HTR-8/SVneo (cell line): Measurements from ENCODE around the gene MGST2.

Experiments used
- DNase-seq: peaks from one replicate; pipeline ENCODE4 v3.0.0; 2011; ENCODE audit warnings: low spot score, mixed read lengths; ENCODE audit not compliant: insufficient read length
- FAIRE-seq: peaks from 2 replicates; lab custom pipeline; 2011; peaks lifted over from hg19 to GRCh38; lab: Jason Lieb, UNC

The MGST2 gene

DNA sequence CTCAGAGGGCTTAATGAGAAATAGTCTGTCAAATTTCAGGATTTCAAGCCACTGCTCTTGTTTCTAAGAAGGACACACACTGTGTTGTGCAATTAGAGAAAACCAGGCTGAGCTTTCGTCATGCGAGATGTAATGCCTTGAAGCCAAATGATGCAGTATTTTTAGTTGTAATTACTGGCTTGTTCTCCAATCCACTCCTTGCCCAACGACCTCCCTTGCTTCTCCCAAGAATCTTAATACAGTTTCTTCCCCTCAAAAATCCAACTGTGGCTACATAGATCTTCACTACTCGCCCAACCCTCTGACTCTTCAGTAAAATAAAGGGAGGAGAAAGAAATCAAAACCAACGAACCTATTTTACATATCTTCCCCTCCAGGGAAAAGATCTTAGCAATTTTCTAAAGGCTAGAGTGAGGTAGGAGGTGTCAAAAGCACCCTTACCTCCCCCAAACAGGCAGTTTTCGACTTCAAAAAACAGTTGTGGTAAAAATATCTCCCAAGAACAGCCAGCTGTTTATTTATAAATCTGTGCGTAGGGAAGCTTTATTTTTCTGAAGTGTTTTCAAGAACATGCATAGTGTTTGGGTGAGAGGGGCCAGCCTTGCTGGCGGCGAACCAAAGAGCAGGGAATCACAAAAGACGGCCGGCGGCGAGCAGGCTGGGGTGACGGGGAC, 68.7 kb downstream of the MGST2 start:
- FAIRE-seq, result no peak
- DNase-seq, result no peak

GRCh38 chr4:139734875-139735380, 69.3 kb downstream of the MGST2 start:
- FAIRE-seq, result peak; percentile 89
- DNase-seq, result peak; percentile 76

DNA sequence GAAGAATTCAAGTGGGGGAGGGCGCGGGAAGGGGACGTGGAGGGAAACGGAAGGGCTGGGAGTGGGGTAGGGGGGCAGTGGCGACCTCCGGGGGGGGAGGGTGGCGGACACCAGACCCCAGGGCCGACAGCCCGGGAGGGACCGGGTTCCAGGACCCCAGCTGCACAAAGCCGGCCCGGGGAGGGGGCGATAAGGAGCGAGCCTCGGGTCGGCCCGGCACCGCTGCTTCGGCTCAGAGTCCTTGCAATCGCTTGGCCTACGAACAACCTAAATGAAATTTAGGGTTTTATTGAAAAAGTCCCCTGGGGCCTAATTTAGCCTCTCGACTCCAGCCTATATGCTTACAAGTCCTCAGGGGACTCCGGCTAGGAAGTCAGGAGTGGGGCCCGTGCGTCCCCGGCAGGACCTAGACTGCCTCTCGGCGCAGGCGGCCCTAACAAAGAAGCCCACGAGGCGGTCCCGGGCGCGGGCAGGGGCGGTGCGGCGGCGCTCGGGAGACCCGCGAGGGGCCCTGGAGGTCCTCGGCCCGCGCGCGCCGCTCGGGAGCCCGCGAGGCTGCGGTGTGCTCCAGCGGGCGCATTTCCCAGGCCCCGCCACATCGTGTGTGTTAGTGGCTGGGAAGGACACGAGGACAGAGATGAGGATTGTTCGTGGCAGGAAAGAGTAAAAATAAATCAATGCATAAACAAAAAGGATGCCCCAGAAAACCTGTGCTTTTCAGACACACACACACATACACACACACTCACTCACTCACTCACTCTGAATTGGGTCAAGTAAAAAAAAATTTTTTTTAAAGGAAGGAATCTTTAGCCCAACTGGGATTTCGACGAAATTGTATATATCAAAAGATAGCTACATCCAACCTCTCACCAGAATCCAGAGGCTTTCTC, 70.0 kb downstream of the MGST2 start:
- no peak for FAIRE-seq
- DNase-seq, result no peak

- no peak for DNase-seq
- no peak for FAIRE-seq
Observed at GRCh38 chr4:139736274-139736660, 70.6 kb downstream of the MGST2 start.

- no peak for DNase-seq
- no peak for FAIRE-seq
Observed at GRCh38 chr4:139736661-139737060, 71.0 kb downstream of the MGST2 start.

DNA sequence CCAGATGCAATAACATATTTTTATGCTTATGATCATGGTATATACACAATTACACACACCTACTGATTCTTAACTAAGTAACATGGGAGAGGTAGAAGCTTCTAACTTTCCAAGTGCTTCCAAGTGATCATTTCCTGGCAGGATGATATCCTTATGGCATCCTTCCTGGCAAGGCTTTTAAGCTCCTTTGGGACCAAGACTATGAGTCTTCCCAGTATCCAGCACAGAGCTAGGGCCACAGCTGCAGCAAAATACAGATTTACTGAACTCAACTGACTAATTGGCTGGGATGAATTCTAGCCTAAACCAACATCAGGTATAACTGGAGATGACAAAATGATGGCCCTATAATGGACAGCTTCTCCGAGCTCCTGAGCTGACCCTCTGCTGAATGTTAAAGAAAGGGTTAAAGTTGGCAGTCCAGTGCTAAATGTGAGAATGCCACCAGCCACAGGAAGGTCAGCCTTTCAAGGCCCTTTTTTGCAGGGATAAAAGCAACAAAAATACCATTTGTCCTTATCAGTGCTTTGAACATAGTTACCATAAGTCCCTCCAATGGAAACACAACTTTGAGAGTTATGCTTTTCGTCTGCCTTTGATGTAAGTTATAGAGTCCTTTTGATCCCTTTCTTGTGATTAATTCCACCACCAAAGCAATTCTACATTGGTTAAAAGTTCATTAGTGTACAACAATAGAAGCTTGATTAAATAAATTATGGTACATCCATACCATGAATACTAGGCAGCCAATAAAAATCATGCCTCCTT, 73.4 kb downstream of the MGST2 start:
- FAIRE-seq, result no peak

DNA sequence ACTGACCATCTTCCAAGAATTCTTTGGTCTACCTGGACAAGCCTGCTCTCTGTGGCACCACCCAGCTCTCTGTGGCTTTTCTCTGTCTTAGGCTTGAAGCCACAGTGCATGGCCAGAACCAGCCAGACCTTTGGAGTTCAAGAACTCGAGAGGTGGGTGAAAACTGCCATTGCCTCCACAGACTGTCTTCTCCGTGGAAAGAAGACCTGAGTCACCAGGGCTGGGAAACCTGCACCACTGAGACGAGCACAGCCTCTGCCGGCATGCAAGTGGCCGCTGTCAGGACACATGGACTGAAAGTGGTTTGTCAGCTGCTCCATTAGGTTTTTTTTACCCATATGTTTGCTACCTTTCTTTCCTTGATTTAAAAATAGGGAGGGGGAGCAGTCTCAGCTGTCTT, 74.5 kb downstream of the MGST2 start:
- no peak for DNase-seq
- FAIRE-seq, result no peak

More for the DNA sequence above, 73.4 kb downstream of the MGST2 start:
- DNase-seq, result no peak

GRCh38 chr4:139740531-139741041, 75.0 kb downstream of the MGST2 start:
- FAIRE-seq (no peak), DNase-seq (peak; percentile 17)

GRCh38 chr4:139743027-139743426, 77.4 kb downstream of the MGST2 start:
- no peak for DNase-seq
- no peak for FAIRE-seq

DNA sequence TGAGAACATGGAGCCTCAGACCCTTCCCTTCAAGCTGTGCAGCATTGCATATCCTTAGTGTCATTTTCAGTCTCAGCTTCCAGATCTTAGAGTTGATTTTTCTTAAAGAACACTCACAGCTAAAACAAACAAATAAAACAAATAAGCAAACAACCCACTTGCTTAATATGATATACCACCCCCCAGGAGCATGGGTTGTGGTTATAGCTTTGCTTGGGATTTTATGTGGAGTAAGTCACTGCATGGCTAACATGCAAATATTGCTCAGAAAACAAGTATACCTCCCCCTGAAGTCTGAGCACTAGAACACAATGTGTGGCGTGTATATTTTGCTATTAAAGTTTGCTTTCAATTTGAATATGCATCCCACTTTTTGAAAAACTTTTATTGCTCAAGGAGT, 78.6 kb downstream of the MGST2 start:
- DNase-seq, result no peak
- no peak for FAIRE-seq

- DNase-seq (no peak), FAIRE-seq (no peak)
Observed at GRCh38 chr4:139745111-139745639, 79.6 kb downstream of the MGST2 start.

GRCh38 chr4:139746431-139747171, 81.0 kb downstream of the MGST2 start:
- DNase-seq, result no peak
- no peak for FAIRE-seq

- DNase-seq, result no peak
- no peak for FAIRE-seq
Observed at GRCh38 chr4:139749338-139749737, 83.7 kb downstream of the MGST2 start.

- DNase-seq, result no peak
- FAIRE-seq, result no peak
Observed at GRCh38 chr4:139749835-139750498, 84.3 kb downstream of the MGST2 start.

- FAIRE-seq, result no peak
- no peak for DNase-seq
Observed at GRCh38 chr4:139753686-139754085, 88.1 kb downstream of the MGST2 start.
